HG03432 (cell line): ENCODE data around the gene NTSR1.

Experiments
- ATAC-seq: cut with Tn5 transposase; IDR thresholded peaks from one replicate; pipeline ENCODE4 v1.9.1; 2021; ENCODE audit warnings: mild to moderate bottlenecking, moderate library complexity; ENCODE audit not compliant: unreplicated experiment

Gene NTSR1

DNA sequence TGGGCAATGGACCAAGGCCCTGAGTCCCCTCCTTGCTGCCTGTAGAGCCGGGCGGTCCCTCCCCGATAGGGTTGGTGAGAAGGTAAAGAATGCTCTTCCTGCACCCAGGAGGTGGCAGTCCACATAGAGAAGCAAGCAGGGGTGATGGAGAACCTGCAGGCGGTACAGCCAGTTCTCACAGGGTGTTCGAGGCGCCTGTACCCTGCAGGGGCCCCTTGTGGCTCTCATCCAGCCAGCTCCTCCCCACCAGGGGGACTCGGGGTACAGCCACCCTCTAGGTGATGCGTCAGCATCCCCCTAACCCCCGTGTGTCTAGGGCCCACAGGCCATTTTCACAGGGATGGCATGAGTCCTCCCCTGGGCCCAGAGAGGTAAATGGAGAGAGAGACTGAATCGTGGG, 103.1 kb downstream of the NTSR1 start:
- ATAC-seq = no peak
